Lung (tissue), 12 donors: Measurements from ENCODE around the gene MARCHF9. TPM values are rescaled to one million over a fixed set of nuclear protein-coding genes. Genes with fewer than 3 reads are reported as not detected.
A peak's percentile ranks its signal among the peaks of the same experiment; 100 is the strongest.

Experiments
- ATAC-seq: fragments of 200-7000 bp; cut with Tn5 transposase; one replicate; pipeline ENCODE4 v1.9.1; 2020; ENCODE audit warnings: moderate number of reproducible peaks; ENCODE audit not compliant: insufficient read depth, low FRiP score
- DNase-seq, 3 donors: peaks; one replicate each; pipeline ENCODE4 v3.0.0-alpha.2; 2013 to 2017
- H3K27ac ChIP-seq, 2 donors: one replicate each; pipeline ENCODE4 v1.5.1; 2013; ENCODE audit warnings: mild to moderate bottlenecking in 2 of 2, moderate library complexity in 2 of 2, control low read depth in 1 of 2, inconsistent platforms in 1 of 2, low read depth in 1 of 2, low read length in 1 of 2
- H3K27me3 ChIP-seq, 3 donors: one replicate each; pipeline ENCODE4 v1.5.1; 2013; ENCODE audit warnings: low read length in 2 of 3; ENCODE audit not compliant: control insufficient read depth in 3 of 3, insufficient read depth in 3 of 3
- H3K36me3 ChIP-seq, 4 donors: one replicate each; pipeline ENCODE4 v1.5.1; 2013; ENCODE audit warnings: low read length in 4 of 4, mild to moderate bottlenecking in 1 of 4, moderate library complexity in 1 of 4; ENCODE audit not compliant: control insufficient read depth in 4 of 4, insufficient read depth in 4 of 4
- H3K4me1 ChIP-seq, 5 donors: one replicate each; pipeline ENCODE4 v1.5.1; 2013; ENCODE audit warnings: low read length in 5 of 5, mild to moderate bottlenecking in 2 of 5, moderate library complexity in 1 of 5; ENCODE audit not compliant: control insufficient read depth in 5 of 5, insufficient read depth in 5 of 5
- H3K4me3 ChIP-seq: one replicate; pipeline ENCODE4 v1.5.1; 2013; ENCODE audit warnings: mild to moderate bottlenecking, control low read depth, moderate library complexity
- H3K9ac ChIP-seq, 2 donors: one replicate each; pipeline ENCODE4 v1.5.1; 2013; ENCODE audit warnings: low read length in 2 of 2, control low read depth in 1 of 2; ENCODE audit not compliant: insufficient read depth in 1 of 2
- H3K9me3 ChIP-seq, 4 donors: one replicate each; pipeline ENCODE4 v1.5.1; 2013; ENCODE audit warnings: low read length in 3 of 4, mild to moderate bottlenecking in 1 of 4, moderate library complexity in 1 of 4; ENCODE audit not compliant: control insufficient read depth in 4 of 4, insufficient read depth in 3 of 4
- CTCF ChIP-seq: IDR thresholded peaks from 2 replicates; pipeline ENCODE4 v1.5.1; 2012; ENCODE audit warnings: mild to moderate bottlenecking; ENCODE audit errors: control extremely low read depth, extremely low read depth
- WGBS, 2 donors: extraction: QIAGEN DNeasy Blood & Tissue Kit; methylation state at CpG; one replicate each; pipeline ENCODE4 v1.1.7; 2013; 5-methylcytosine and 5-hydroxymethylcytosine counted together
- polyA plus RNA-seq, 2 donors: library from polyadenylated mRNA; stranded (reverse); fragments of 200-250 nt; gene quantifications; one replicate each; pipeline ENCODE4 v1.2.1, GENCODE V29; 2013
- total RNA-seq, 2 donors: library from RNA; depleted of rRNA in 1 of 2; stranded (reverse); fragments of >200 nt in 1 of 2; gene quantifications; one replicate each; pipeline ENCODE4 v1.2.1, GENCODE V29; 2014 to 2021
- donor health status: control.
- donor health status: control.
- donor health status: Bipolar disorder and iron deficiency.
- donor health status: healthy.
- donor health status: DM: yes; HTN: yes; CAD: no.

MARCHF9 gene
- total and polyA plus RNA-seq, 4 donors, result 12.1 to 31.1 (median 18.5) TPM

- 1% methylated on average over 45 of the region's 45 CpGs for WGBS, 2 donors
- H3K4me3 ChIP-seq, result peak within 1 kb of the TSS; percentile 90
- H3K27me3 ChIP-seq, result no peaks in the 10 kb centered on the region
- TF ChIP-seq CTCF, result peak; percentile 96
- ATAC-seq, result peak; percentile 98
- H3K27ac ChIP-seq, result peak within 1 kb of the TSS; percentile 10 to 78
- DNase-seq, result peak; percentile 96 to 97 (median 96)
- peaks cover 9 to 28% (median 18%) of the 10 kb centered on the region in 4 donors for H3K36me3 ChIP-seq
- H3K9ac ChIP-seq, result peak within 1 kb of the TSS; percentile 77 to 93
- no peaks in the 10 kb centered on the region for H3K9me3 ChIP-seq
- peaks cover 0 to 8% (median 4%) of the 10 kb centered on the region in 5 donors for H3K4me1 ChIP-seq
These were observed 27.9 kb downstream of the MARCHF9 start, which contains the start of gene TSFM for GRCh38 chr12:57782608-57783465. TSFM (plus strand) TSS chr12:57782787; CDS start chr12:57782802, 15 bp downstream.

- H3K9me3 ChIP-seq, result no peaks in the 10 kb centered on the region
- DNase-seq, result no peak
- H3K9ac ChIP-seq, result peak overlapping the region; percentile 77 to 93
- peak overlapping the region; percentile 90 for H3K4me3 ChIP-seq
- TF ChIP-seq CTCF, result no peak
- H3K36me3 ChIP-seq, result peaks cover 11 to 31% (median 18%) of the 10 kb centered on the region in 4 donors
- H3K27me3 ChIP-seq, result no peaks in the 10 kb centered on the region
- H3K4me1 ChIP-seq, result peaks cover 0 to 8% (median 4%) of the 10 kb centered on the region in 5 donors
- H3K27ac ChIP-seq, result no peak overlapping the region
- 85 to 89% methylated on average over 12 of the region's 12 CpGs for WGBS, 2 donors
- ATAC-seq, result no peak
These were observed 28.5 kb downstream of the MARCHF9 start for GRCh38 chr12:57783466-57783801.

GRCh38 chr12:57783861-57784260 is 29.0 kb downstream of the MARCHF9 start:
- Histone ChIP-seq H3K9me3 (no peaks in the 10 kb centered on the region), H3K36me3 (peaks cover 13 to 35% (median 19%) of the 10 kb centered on the region in 4 donors), H3K4me1 (peaks cover 0 to 8% (median 4%) of the 10 kb centered on the region in 5 donors), H3K27me3 (no peaks in the 10 kb centered on the region), H3K27ac (no peak overlapping the region), H3K4me3 (no peak overlapping the region), H3K9ac (no peak overlapping the region)
- no peak for TF ChIP-seq CTCF
- 96% methylated on average over 11 of the region's 11 CpGs for WGBS, 2 donors
- ATAC-seq (no peak), DNase-seq (no peak)
